ENCODE data around the gene HELQ. TPM values are rescaled to one million over a fixed set of nuclear protein-coding genes. Genes with fewer than 3 reads are reported as not detected.

HELQ gene
- total RNA-seq, 1 donor from 2014 or later: 16.9 TPM

DNA sequence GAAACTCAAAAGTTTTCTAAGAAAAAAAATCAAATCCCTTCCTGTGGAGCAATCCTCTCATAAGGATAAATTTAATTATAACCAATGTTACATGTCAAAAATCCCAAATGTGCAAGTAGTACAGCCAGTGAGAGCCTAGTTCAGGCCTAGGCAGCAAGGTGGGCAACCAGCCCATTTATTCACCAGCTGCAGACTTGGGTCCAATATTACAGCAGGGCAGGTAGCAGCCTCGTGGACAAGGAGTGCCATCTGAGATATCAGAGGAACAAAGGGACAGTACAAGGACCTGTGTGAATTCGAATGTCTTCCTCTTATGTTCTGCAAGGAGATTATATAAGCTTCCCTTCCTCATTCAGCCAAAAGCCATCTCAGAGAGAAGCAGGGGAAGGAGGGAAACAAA lies 6.6 kb downstream of the HELQ start:
- H3K4me3 ChIP-seq: no peak overlapping the region
- no peak for ATAC-seq
- no peak for DNase-seq
- H3K27me3 ChIP-seq: no peaks in the 10 kb centered on the region
- no peaks in the 10 kb centered on the region for H3K9me3 ChIP-seq
- H3K36me3 ChIP-seq: peaks cover 34% of the 10 kb centered on the region
- TF ChIP-seq CTCF (IDR thresholded peaks at IDR 0.05): no peak
- H3K4me1 ChIP-seq: peaks cover 3% of the 10 kb centered on the region
- H3K27ac ChIP-seq: no peak overlapping the region
- intact Hi-C loops (cut with DNase I): no loop called here

DNA sequence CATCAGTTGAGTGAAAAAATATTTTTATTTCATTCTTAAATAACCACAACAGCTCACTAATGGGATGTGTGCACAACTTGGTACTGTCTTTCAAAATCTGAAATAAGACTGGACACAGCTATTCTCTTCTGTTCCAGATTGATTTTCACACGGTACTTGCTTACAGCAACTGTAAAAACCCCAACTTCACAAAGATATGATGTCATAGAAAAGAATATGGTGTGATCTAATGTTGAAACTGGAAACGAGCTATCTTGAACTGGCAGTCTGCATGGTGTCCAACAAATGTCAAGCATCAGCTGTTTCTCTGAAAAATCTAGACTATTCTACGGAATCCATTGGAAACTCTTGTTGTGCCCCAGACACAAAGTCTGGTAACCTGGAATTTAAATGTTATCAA lies 14.7 kb downstream of the HELQ start:
- DNase-seq (no peak), ATAC-seq (no peak)
- Histone ChIP-seq H3K4me1 (no peaks in the 10 kb centered on the region), H3K4me3 (no peak overlapping the region), H3K36me3 (peaks cover 63% of the 10 kb centered on the region), H3K27ac (no peak overlapping the region), H3K27me3 (no peaks in the 10 kb centered on the region), H3K9me3 (no peaks in the 10 kb centered on the region)
- intact Hi-C loops (cut with DNase I): no loop called here
- TF ChIP-seq CTCF (IDR thresholded peaks at IDR 0.05): no peak

DNA sequence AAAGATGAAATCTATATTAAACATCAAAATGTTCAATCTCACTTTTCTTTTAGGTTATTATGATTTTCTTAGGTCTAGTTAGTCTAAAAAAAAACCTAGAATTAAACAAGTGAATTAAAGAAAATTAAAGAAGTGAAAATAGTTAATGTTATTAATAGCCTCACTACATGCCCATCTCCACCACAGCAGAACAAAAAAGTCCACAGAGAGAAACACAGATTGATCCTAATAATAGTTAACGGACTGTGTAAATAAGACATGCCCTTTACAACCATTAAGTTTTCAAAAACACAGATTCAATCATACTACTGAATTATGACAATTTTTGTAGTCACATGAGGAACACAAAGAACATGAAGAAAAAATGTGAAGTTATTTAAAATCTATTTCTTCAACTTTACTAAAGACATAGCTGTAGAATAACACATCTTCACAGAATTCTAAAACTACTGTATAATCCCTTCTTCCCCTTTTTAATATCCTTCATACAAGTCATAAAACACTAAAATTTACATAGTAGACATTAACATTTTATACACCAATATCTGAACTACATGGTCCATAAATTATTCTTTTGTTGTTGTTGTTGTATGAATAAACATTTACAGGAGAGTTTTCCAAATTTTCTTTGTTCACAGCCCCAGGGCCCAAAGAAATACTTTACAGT lies 15.3 kb downstream of the HELQ start:
- Histone ChIP-seq H3K36me3 (peaks cover 61% of the 10 kb centered on the region), H3K4me1 (no peaks in the 10 kb centered on the region), H3K27ac (no peak overlapping the region), H3K9me3 (no peaks in the 10 kb centered on the region), H3K4me3 (no peak overlapping the region), H3K27me3 (no peaks in the 10 kb centered on the region)
- ATAC-seq (no peak), DNase-seq (no peak)
- TF ChIP-seq CTCF (IDR thresholded peaks at IDR 0.05): no peak
- intact Hi-C loops (cut with DNase I): no loop called here

GRCh38 chr4:83438719-83439118 lies 16.9 kb downstream of the HELQ start:
- intact Hi-C loops (cut with DNase I): no loop called here
- no peak overlapping the region for H3K27ac ChIP-seq
- no peak for TF ChIP-seq CTCF (IDR thresholded peaks at IDR 0.05)
- no peaks in the 10 kb centered on the region for H3K27me3 ChIP-seq
- DNase-seq (no peak), ATAC-seq (no peak)
- no peaks in the 10 kb centered on the region for H3K4me1 ChIP-seq
- H3K4me3 ChIP-seq: no peak overlapping the region
- H3K36me3 ChIP-seq: peaks cover 52% of the 10 kb centered on the region
- H3K9me3 ChIP-seq: no peaks in the 10 kb centered on the region

DNA sequence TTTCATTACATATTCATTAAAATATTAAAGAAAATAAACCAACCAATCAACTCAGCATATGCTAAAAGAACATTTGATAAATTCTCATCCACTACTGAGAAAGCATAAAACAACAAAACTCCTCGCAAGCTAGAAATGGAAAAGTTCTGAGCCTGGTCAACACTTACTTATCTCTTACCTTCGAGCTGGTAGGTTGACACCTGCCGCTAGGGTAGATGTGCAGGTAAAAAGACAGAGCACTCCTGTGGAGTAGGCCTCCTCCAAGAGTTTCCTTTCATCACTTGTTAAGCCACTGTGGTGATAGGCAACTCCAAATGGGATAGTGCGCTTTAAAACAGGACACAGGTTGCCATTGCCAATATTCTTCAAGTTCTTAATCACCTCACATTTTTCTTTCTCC lies 18.9 kb downstream of the HELQ start:
- Histone ChIP-seq H3K27ac (no peak overlapping the region), H3K27me3 (no peaks in the 10 kb centered on the region), H3K4me1 (no peaks in the 10 kb centered on the region), H3K4me3 (no peak overlapping the region), H3K36me3 (peaks cover 59% of the 10 kb centered on the region), H3K9me3 (no peaks in the 10 kb centered on the region)
- DNase-seq: no peak
- intact Hi-C loops (cut with DNase I): no loop called here
- ATAC-seq: no peak
- TF ChIP-seq CTCF (IDR thresholded peaks at IDR 0.05): no peak

DNA sequence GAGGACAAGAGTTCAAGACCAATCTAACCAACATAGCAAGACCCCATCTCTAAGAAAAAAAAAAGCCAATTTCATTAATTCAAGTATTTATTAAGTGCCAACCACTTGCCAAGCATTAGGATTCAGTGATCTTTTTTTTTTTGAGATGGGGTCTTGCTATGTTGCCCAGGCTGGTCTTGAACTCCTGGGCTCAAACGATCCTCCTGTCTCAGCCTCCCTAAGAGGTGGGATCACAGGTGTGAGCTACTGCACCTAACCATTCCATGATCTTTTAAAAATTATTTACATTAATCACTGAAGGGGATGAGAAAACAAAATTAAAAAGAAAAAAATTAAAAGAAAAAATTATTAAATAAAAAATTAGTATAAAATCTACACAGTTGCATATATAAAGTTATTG lies 24.4 kb downstream of the HELQ start:
- Histone ChIP-seq H3K27ac (no peak overlapping the region), H3K36me3 (peaks cover 71% of the 10 kb centered on the region), H3K27me3 (no peaks in the 10 kb centered on the region), H3K4me3 (no peak overlapping the region), H3K4me1 (no peaks in the 10 kb centered on the region), H3K9me3 (no peaks in the 10 kb centered on the region)
- TF ChIP-seq CTCF (IDR thresholded peaks at IDR 0.05): no peak
- no peak for DNase-seq
- intact Hi-C loops (cut with DNase I): no loop called here
- no peak for ATAC-seq

All from upper lobe of right lung (tissue), 1 donor.